IPS-NIHi7 (cell line): ENCODE measurements around the gene NLRP4.

Source experiments
- DNase-seq: peaks from one replicate; pipeline ENCODE4 v3.0.0; 2012; ENCODE audit warnings: mixed read lengths; ENCODE audit errors: extremely low spot score

NLRP4 gene, protein sequence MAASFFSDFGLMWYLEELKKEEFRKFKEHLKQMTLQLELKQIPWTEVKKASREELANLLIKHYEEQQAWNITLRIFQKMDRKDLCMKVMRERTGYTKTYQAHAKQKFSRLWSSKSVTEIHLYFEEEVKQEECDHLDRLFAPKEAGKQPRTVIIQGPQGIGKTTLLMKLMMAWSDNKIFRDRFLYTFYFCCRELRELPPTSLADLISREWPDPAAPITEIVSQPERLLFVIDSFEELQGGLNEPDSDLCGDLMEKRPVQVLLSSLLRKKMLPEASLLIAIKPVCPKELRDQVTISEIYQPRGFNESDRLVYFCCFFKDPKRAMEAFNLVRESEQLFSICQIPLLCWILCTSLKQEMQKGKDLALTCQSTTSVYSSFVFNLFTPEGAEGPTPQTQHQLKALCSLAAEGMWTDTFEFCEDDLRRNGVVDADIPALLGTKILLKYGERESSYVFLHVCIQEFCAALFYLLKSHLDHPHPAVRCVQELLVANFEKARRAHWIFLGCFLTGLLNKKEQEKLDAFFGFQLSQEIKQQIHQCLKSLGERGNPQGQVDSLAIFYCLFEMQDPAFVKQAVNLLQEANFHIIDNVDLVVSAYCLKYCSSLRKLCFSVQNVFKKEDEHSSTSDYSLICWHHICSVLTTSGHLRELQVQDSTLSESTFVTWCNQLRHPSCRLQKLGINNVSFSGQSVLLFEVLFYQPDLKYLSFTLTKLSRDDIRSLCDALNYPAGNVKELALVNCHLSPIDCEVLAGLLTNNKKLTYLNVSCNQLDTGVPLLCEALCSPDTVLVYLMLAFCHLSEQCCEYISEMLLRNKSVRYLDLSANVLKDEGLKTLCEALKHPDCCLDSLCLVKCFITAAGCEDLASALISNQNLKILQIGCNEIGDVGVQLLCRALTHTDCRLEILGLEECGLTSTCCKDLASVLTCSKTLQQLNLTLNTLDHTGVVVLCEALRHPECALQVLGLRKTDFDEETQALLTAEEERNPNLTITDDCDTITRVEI

DNA sequence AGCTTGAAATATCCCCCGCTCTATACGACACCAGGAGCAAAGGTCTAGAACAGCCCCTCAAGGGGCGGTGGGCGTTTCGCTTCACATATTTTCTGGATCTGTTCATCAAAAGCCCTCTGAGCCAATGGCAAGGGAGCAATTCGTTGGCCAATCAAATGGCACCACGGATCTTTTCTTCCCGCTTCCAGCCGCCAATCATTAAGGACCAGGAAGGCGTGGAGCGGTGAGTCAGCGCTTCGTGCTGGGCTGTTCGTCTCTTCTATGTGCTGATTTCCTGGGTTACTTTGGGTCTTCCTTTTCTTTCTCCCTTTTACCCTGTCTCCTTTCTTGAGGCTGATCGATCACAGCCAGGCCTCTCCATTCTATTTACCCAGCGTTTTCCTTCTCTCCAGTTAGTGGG, at the start of gene NLRP4:
Gene NLRP4 (plus strand): TSS at position 201 of the 400 bp plus-strand sequence. CDS start 15,541 bp downstream, outside the sequence.
- no peak for DNase-seq

GRCh38 chr19:55795021-55795420, 41.3 kb upstream of the NLRP4 start:
- DNase-seq, result no peak

- no peak for DNase-seq
Observed at GRCh38 chr19:55801416-55801815, 34.9 kb upstream of the NLRP4 start.

DNA sequence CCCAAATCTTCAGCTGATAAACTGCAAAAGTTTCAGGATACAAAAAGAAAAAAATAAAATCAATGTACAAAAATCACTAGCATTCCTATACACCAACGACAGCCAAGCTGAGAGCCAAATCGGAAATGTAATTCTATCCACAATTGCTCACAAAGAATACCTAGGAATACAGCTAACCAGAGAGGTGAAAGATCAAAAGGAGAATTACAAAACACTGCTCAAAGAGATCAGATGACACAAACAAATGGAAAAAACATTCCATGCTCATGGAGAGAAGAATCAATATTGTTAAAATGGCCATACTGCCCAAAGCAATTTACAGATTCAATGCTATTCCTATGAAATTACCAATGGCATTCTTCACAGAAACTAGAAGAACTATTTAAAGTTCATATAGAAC, 34.1 kb upstream of the NLRP4 start:
- no peak for DNase-seq

GRCh38 chr19:55809381-55810058, 26.8 kb upstream of the NLRP4 start:
- peak; percentile 36 for DNase-seq

DNA sequence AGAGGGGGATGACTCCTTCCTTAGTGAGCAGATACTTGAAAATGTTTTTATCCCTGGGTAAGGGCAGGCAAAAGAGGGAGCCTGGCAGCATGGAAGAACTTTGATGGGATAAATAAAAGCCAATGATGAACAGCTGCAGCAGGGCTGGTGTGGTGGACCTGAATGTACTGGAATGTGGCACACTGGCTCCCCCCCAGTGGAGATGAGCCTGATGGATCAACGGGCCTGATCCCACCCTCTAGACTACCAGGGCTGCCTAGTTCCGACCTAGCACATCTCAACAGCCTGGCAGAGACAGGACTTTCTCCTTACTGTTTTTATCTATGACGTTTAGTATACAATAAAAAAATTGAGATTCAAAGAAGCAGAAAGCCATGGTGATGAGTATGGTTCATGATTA, 25.0 kb upstream of the NLRP4 start:
- no peak for DNase-seq

- DNase-seq, result no peak
Observed at GRCh38 chr19:55812449-55812848, 23.9 kb upstream of the NLRP4 start.

GRCh38 chr19:55813906-55814305, 22.4 kb upstream of the NLRP4 start:
- no peak for DNase-seq

- no peak for DNase-seq
Observed at GRCh38 chr19:55820037-55820436, 16.3 kb upstream of the NLRP4 start.

- DNase-seq, result no peak
Observed at GRCh38 chr19:55830656-55831055, 5.7 kb upstream of the NLRP4 start.

GRCh38 chr19:55831846-55832245, 4.5 kb upstream of the NLRP4 start, which contains the start of gene NLRP11:
NLRP11 (minus strand) TSS chr19:55831999; CDS start chr19:55818174, 13,825 bp downstream.
- no peak for DNase-seq

- no peak for DNase-seq
Observed at GRCh38 chr19:55832676-55833075, 3.7 kb upstream of the NLRP4 start.

- no peak for DNase-seq
Observed at GRCh38 chr19:55838251-55838650, 1.9 kb downstream of the NLRP4 start.

- DNase-seq, result no peak
Observed at GRCh38 chr19:55838906-55839305, 2.6 kb downstream of the NLRP4 start.

- no peak for DNase-seq
Observed at GRCh38 chr19:55855160-55855559, 18.8 kb downstream of the NLRP4 start.

DNA sequence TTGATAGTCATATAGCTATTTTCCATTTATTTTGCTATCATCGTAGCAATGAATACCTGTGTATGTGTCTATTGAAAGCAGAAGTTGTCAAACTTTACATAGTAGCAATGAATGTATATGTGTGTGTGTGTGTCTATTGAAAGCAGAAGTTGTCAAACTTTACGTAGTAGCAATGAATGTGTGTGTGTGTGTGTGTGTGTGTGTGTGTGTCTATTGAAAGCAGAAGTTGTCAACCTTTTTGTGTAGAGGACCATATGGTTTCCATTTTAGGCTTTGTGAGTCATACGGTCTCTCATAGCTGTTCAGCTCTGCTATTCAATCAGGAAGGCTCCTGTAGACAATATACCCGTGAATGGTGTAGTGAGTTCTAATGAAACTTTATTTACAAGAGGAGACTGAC, 20.8 kb downstream of the NLRP4 start:
- no peak for DNase-seq

- DNase-seq, result no peak
Observed at GRCh38 chr19:55857974-55858373, 21.6 kb downstream of the NLRP4 start.

DNA sequence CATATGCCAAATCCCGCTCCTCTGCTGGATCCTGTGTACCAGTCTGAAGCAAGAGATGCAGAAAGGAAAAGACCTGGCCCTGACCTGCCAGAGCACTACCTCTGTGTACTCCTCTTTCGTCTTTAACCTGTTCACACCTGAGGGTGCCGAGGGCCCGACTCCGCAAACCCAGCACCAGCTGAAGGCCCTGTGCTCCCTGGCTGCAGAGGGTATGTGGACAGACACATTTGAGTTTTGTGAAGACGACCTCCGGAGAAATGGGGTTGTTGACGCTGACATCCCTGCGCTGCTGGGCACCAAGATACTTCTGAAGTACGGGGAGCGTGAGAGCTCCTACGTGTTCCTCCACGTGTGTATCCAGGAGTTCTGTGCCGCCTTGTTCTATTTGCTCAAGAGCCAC, 22.1 kb downstream of the NLRP4 start:
- no peak for DNase-seq

DNA sequence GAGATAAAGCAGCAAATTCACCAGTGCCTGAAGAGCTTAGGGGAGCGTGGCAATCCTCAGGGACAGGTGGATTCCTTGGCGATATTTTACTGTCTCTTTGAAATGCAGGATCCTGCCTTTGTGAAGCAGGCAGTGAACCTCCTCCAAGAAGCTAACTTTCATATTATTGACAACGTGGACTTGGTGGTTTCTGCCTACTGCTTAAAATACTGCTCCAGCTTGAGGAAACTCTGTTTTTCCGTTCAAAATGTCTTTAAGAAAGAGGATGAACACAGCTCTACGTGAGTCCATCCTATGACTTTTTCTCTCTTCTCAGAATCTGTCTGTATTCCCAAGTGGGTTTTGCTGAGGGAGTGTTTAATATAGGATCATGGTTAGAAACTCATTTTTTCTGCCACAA, 22.6 kb downstream of the NLRP4 start:
- DNase-seq, result no peak

DNA sequence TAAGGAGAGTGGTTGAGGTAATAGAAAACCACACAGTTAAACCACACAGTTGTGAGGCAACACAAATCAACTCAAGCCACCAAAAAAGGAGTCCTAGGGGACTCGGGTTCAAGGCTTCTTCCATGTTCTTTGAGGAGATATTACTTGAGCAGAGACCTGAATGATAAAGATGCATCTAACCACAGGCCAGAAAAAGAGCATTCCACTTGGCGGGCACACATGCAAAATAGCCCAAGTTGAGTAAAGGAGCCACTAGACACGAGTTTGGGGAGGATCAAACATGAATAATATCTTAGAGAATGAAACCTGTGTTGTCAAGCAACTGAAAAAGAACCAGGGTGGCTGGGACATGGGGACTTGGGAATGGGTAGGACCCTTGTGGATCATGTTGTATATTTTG, 30.2 kb downstream of the NLRP4 start:
- DNase-seq, result no peak

DNA sequence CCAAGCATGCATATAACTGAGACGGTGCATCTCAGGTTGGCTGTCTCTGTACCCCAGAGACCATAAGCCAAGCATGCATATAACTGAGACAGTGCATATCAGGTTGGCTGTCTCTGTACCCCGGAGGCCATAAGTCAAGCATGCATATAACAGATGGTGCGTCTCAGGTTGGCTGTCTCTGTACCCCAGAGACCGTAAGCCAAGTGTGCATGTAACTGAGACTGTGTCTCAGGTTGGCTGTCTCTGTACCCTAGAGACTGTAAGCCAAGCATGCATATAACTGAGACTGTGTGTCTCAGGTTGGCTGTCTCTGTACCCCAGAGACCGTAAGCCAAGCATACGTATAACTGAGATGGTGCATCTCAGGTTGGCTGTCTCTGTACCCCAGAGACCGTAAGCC, 30.8 kb downstream of the NLRP4 start:
- DNase-seq, result no peak

DNA sequence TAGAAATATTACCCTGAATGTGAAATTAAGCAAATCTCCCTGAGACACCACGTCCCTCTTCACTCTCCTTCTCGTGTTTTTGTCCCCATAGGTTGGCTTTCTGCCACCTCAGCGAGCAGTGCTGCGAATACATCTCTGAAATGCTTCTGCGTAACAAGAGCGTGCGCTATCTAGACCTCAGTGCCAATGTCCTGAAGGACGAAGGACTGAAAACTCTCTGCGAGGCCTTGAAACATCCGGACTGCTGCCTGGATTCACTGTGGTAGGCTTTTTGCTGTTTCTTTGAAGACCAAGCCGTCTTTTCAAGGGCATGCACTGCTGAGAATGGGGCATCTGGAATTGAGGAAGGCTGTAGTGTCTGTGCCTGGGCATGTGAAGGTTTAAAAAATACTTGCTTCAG, 34.4 kb downstream of the NLRP4 start:
- DNase-seq, result no peak
